GM23338 (cell line): Measurements from ENCODE around the gene ZNF365. TPM values are rescaled to one million over a fixed set of nuclear protein-coding genes. Genes with fewer than 3 reads are reported as not detected.

Experiments used
- ATAC-seq: fragments of 200-7000 bp; cut with Tn5 transposase; 3 replicates; pipeline ENCODE4 v1.9.1; 2020
- DNase-seq: peaks from one replicate; pipeline ENCODE4 v3.0.0-alpha.2; 2015; ENCODE audit warnings: low spot score
- H2AFZ ChIP-seq: fragments of 200-600 bp; sonication (generic); 2 replicates; pipeline ENCODE4 v1.8.0; 2016; ENCODE audit warnings: antibody characterized with exemption, mild to moderate bottlenecking, moderate library complexity
- H3F3A ChIP-seq: fragments of 200-600 bp; sonication (generic); replicated peaks from 2 replicates; pipeline ENCODE4 v1.8.0; 2017; ENCODE audit warnings: antibody characterized with exemption, mixed run types, low read depth
- H3K27ac ChIP-seq: fragments of 200-600 bp; sonication (generic); 2 replicates; pipeline ENCODE4 v1.6.1; 2016; ENCODE audit warnings: low read depth
- H3K27me3 ChIP-seq: fragments of 200-600 bp; sonication (generic); 2 replicates; pipeline ENCODE4 v1.8.0; 2016; ENCODE audit warnings: mild to moderate bottlenecking, mixed run types, moderate library complexity; ENCODE audit not compliant: insufficient read depth
- H3K36me3 ChIP-seq: fragments of 200-600 bp; sonication (generic); 2 replicates; pipeline ENCODE4 v1.8.0; 2016; ENCODE audit warnings: mild to moderate bottlenecking; ENCODE audit not compliant: insufficient read depth
- H3K4me1 ChIP-seq: fragments of 200-600 bp; sonication (generic); 2 replicates; pipeline ENCODE4 v1.8.0; 2016; ENCODE audit warnings: mild to moderate bottlenecking, moderate library complexity; ENCODE audit not compliant: insufficient read depth
- H3K4me2 ChIP-seq: fragments of 200-600 bp; sonication (generic); 2 replicates; pipeline ENCODE4 v1.7.1; 2017; ENCODE audit warnings: mixed run types
- H3K4me3 ChIP-seq: fragments of 200-600 bp; sonication (generic); 2 replicates; pipeline ENCODE4 v1.6.1; 2016; ENCODE audit warnings: mixed run types
- H3K79me2 ChIP-seq: fragments of 200-600 bp; sonication (generic); replicated peaks from 2 replicates; pipeline ENCODE4 v1.8.0; 2017; ENCODE audit warnings: mild to moderate bottlenecking; ENCODE audit not compliant: insufficient read depth
- H3K9me2 ChIP-seq: fragments of 200-600 bp; sonication (generic); 2 replicates; pipeline ENCODE4 v1.8.0; 2017; ENCODE audit not compliant: insufficient read depth
- H4K20me1 ChIP-seq: fragments of 200-600 bp; sonication (generic); replicated peaks from 2 replicates; pipeline ENCODE4 v1.8.0; 2017; ENCODE audit warnings: mild to moderate bottlenecking; ENCODE audit not compliant: insufficient read depth
- H3K27ac Mint-ChIP-seq: 2 replicates; pipeline ENCODE4 v1.8.0; 2020; ENCODE audit warnings: inconsistent platforms, mild to moderate bottlenecking, moderate library complexity, mixed read lengths
- H3K27me3 Mint-ChIP-seq: 3 replicates; pipeline ENCODE4 v1.8.0; 2022; ENCODE audit warnings: low read depth, mild to moderate bottlenecking, moderate library complexity, mixed read lengths, inconsistent platforms; ENCODE audit not compliant: insufficient read depth, poor library complexity
- H3K36me3 Mint-ChIP-seq: 3 replicates; pipeline ENCODE4 v1.8.0; 2021; ENCODE audit warnings: low read depth, mild to moderate bottlenecking, inconsistent platforms, moderate library complexity, mixed read lengths
- H3K4me1 Mint-ChIP-seq: 3 replicates; pipeline ENCODE4 v1.8.0; 2020; ENCODE audit warnings: mild to moderate bottlenecking, inconsistent platforms, mixed read lengths
- H3K4me3 Mint-ChIP-seq: 3 replicates; pipeline ENCODE4 v1.8.0; 2021; ENCODE audit warnings: moderate library complexity, mild to moderate bottlenecking, inconsistent platforms, mixed read lengths
- H3K9me3 Mint-ChIP-seq: 3 replicates; pipeline ENCODE4 v1.8.0; 2020; ENCODE audit warnings: moderate library complexity, mild to moderate bottlenecking, inconsistent platforms, mixed read lengths
- CREB1 ChIP-seq: fragments of 250-450 bp; sonication (Bioruptor Pico); IDR thresholded peaks from 2 replicates; pipeline ENCODE4 v1.5.0; 2020; ENCODE audit warnings: low read depth, mild to moderate bottlenecking, moderate library complexity
- CTCF ChIP-seq, 2 experiments: fragments of 200-600 bp in 1 of 2; sonication (generic) in 1 of 2; conservative IDR thresholded peaks; 2 replicates each; pipeline versions ENCODE4 v1.5.1 to v1.6.1; 2016 to 2017; ENCODE audit warnings: antibody characterized with exemption in 2 of 2, low read depth in 2 of 2, mild to moderate bottlenecking in 2 of 2, moderate library complexity in 1 of 2
- EZH2phosphoT487 ChIP-seq: fragments of 200-600 bp; sonication (generic); IDR thresholded peaks from one replicate; pipeline ENCODE4 v1.8.1; 2018; ENCODE audit warnings: antibody characterized with exemption; ENCODE audit not compliant: unreplicated experiment
- JUNB ChIP-seq: IDR thresholded peaks from one replicate; pipeline ENCODE4 v1.6.1; 2016; ENCODE audit warnings: antibody characterized with exemption; ENCODE audit not compliant: unreplicated experiment
- NANOG ChIP-seq: IDR thresholded peaks from 2 replicates; pipeline ENCODE4 v1.6.1; 2016; ENCODE audit warnings: antibody characterized with exemption, borderline replicate concordance
- POLR2AphosphoS5 ChIP-seq: IDR thresholded peaks from 2 replicates; pipeline ENCODE4 v1.6.1; 2016; ENCODE audit warnings: antibody characterized with exemption, low read depth
- STAT1 ChIP-seq: IDR thresholded peaks from one replicate; pipeline ENCODE4 v1.6.1; 2016; ENCODE audit warnings: antibody characterized with exemption; ENCODE audit not compliant: unreplicated experiment
- ZNF331 ChIP-seq: fragments of 250-450 bp; sonication (Bioruptor Pico); IDR thresholded peaks from 2 replicates; pipeline ENCODE4 v1.5.0; 2020; ENCODE audit warnings: low read depth, mild to moderate bottlenecking, moderate library complexity
- ZNF462 ChIP-seq: fragments of 250-450 bp; sonication (Bioruptor Pico); IDR thresholded peaks from 2 replicates; pipeline ENCODE4 v1.5.0; 2020; ENCODE audit warnings: mild to moderate bottlenecking, moderate library complexity
- polyA plus RNA-seq: library from polyadenylated mRNA; unstranded; fragments of >200 nt; fragmentation: Nextera tagmentation; extraction: Ambion mirVana; gene quantifications from 2 replicates; pipeline ENCODE4 v1.2.1, GENCODE V29; 2016
- total RNA-seq: library from RNA; depleted of rRNA; stranded (reverse); fragments of >200 nt; shearing (Covaris generic); gene quantifications from 2 replicates; pipeline ENCODE4 v1.2.3, GENCODE V29; 2014

ZNF365 gene
- total and polyA plus RNA-seq, 2 experiments from 2014 or later: 0.19 to 0.59 TPM

- Histone ChIP-seq H3K79me2 (no peaks in the 10 kb centered on the region), H3K9me2 (no peaks in the 10 kb centered on the region), H3K4me3 (no peak overlapping the region), H3K36me3 (no peaks in the 10 kb centered on the region), H3K27ac (no peak overlapping the region), H3F3A (no peaks in the 10 kb centered on the region), H3K4me2 (no peak overlapping the region), H3K27me3 (peaks cover 8% of the 10 kb centered on the region), H2AFZ (peak overlapping the region; percentile 56; the same call in 1 of the 2 replicates), H4K20me1 (no peaks in the 10 kb centered on the region; the same call in 1 of the 2 replicates), H3K4me1 (peaks cover 2% of the 10 kb centered on the region; the same call in 1 of the 2 replicates)
- no peak for DNase-seq
- no peaks in the 10 kb centered on the region for H3K9me3 Mint-ChIP-seq
- H3K27me3 Mint-ChIP-seq: peaks cover under 1% of the 10 kb centered on the region
- no peaks in the 10 kb centered on the region for H3K36me3 Mint-ChIP-seq
- peaks cover 2% of the 10 kb centered on the region; the same call in 1 of the 3 replicates for H3K4me1 Mint-ChIP-seq
- TF ChIP-seq STAT1 (no peak), CREB1 (no peak), EZH2phosphoT487 (no peak), JUNB (no peak), CTCF (conservative IDR thresholded peaks at IDR 0.05; ENCODE audit: low read depth in 2 of 2) (no peak)
- H3K4me3 Mint-ChIP-seq: no peak overlapping the region
- no peak overlapping the region for H3K27ac Mint-ChIP-seq
- no peak for ATAC-seq
These were observed 5.8 kb downstream of the ZNF365 start for GRCh38 chr10:62380016-62380415.

GRCh38 chr10:62381385-62382102, 7.4 kb downstream of the ZNF365 start:
- Mint-ChIP-seq H3K27me3 (no peaks in the 10 kb centered on the region), H3K27ac (no peak overlapping the region), H3K36me3 (no peaks in the 10 kb centered on the region), H3K9me3 (no peaks in the 10 kb centered on the region), H3K4me1 (peaks cover 5% of the 10 kb centered on the region), H3K4me3 (no peak overlapping the region)
- ATAC-seq (no peak), DNase-seq (no peak)
- Histone ChIP-seq H3K9me2 (no peaks in the 10 kb centered on the region), H3F3A (no peaks in the 10 kb centered on the region), H3K27me3 (no peaks in the 10 kb centered on the region), H3K4me3 (no peak overlapping the region), H3K27ac (no peak overlapping the region), H3K4me2 (no peak overlapping the region), H3K79me2 (no peaks in the 10 kb centered on the region), H4K20me1 (no peaks in the 10 kb centered on the region), H2AFZ (no peak overlapping the region), H3K4me1 (no peaks in the 10 kb centered on the region; the same call in 1 of the 2 replicates), H3K36me3 (no peaks in the 10 kb centered on the region)
- no peak for TF ChIP-seq ZNF462 (CRISPR knock-in tag)
- no peak for TF ChIP-seq NANOG
- no peak for TF ChIP-seq ZNF331 (CRISPR knock-in tag)
- TF ChIP-seq CREB1: no peak
- no peak for TF ChIP-seq EZH2phosphoT487
- TF ChIP-seq JUNB: no peak
- no peak for TF ChIP-seq POLR2AphosphoS5
- TF ChIP-seq CTCF (conservative IDR thresholded peaks at IDR 0.05; ENCODE audit: low read depth in 2 of 2): no peak
- TF ChIP-seq STAT1: no peak
